Sigmoid colon (tissue), 4 donors: ENCODE results near the gene ABHD6.

Experiments used
- CTCF ChIP-seq, 4 experiments: fragments of 450-650 bp in 3 of 4; fragments of 200-600 bp in 1 of 4; IDR thresholded peaks; one replicate each; pipeline ENCODE4 v1.5.1; 2016 to 2019; ENCODE audit warnings: antibody characterized with exemption in 4 of 4, mild to moderate bottlenecking in 3 of 4, moderate library complexity in 2 of 4
- EP300 ChIP-seq, 4 donors: sonication (generic); formaldehyde crosslinking; IDR thresholded peaks; one replicate each; pipeline ENCODE4 v1.6.1; 2017; ENCODE audit warnings: antibody characterized with exemption in 4 of 4
- POLR2A ChIP-seq, 2 donors: fragments of 450-650 bp; IDR thresholded peaks; one replicate each; pipeline ENCODE4 v1.6.1; 2016; ENCODE audit warnings: antibody characterized with exemption in 2 of 2, mild to moderate bottlenecking in 2 of 2, moderate library complexity in 2 of 2
- POLR2AphosphoS5 ChIP-seq, 4 donors: sonication (generic); formaldehyde crosslinking; IDR thresholded peaks; one replicate each; pipeline ENCODE4 v1.6.1; 2017; ENCODE audit warnings: antibody characterized with exemption in 4 of 4

- TF ChIP-seq POLR2A (IDR thresholded peaks at IDR 0.05) = no peak
- TF ChIP-seq CTCF (IDR thresholded peaks at IDR 0.05) = no peak
- TF ChIP-seq POLR2AphosphoS5 (IDR thresholded peaks at IDR 0.05) = no peak
- TF ChIP-seq EP300 (IDR thresholded peaks at IDR 0.05) = no peak
These were observed 60.6 kb downstream of the ABHD6 start for GRCh38 chr3:58298190-58298589.
